DOHH2 (cell line): ENCODE measurements around the gene DSC2.

ENCODE experiments used
- CTCF ChIP-seq: fragments of 200-600 bp; sonication (generic); IDR thresholded peaks from one replicate; pipeline ENCODE4 v1.5.1; 2014; ENCODE audit warnings: antibody characterized with exemption, mild to moderate bottlenecking, low read depth, low read length; ENCODE audit not compliant: poor library complexity, severe bottlenecking
- EZH2phosphoT487 ChIP-seq: fragments of 200-600 bp; sonication (generic); IDR thresholded peaks from 2 replicates; pipeline ENCODE4 v1.6.1; 2017; ENCODE audit warnings: borderline replicate concordance, mild to moderate bottlenecking, antibody characterized with exemption, low read length, moderate library complexity, mixed read lengths

GRCh38 chr18:31146809-31147208 lies 44.6 kb upstream of the DSC2 start:
- TF ChIP-seq CTCF (no peak), EZH2phosphoT487 (no peak)
